ENCODE results near the gene ELAVL3. TPM values are rescaled to one million over a fixed set of nuclear protein-coding genes. Genes with fewer than 3 reads are reported as not detected.

Gene ELAVL3
- total and polyA plus RNA-seq, 2 of the 8 experiments (the other 6 are each of a cell fraction or from before 2014, with no cell fraction given): 0.80 to 1.0 TPM

DNA sequence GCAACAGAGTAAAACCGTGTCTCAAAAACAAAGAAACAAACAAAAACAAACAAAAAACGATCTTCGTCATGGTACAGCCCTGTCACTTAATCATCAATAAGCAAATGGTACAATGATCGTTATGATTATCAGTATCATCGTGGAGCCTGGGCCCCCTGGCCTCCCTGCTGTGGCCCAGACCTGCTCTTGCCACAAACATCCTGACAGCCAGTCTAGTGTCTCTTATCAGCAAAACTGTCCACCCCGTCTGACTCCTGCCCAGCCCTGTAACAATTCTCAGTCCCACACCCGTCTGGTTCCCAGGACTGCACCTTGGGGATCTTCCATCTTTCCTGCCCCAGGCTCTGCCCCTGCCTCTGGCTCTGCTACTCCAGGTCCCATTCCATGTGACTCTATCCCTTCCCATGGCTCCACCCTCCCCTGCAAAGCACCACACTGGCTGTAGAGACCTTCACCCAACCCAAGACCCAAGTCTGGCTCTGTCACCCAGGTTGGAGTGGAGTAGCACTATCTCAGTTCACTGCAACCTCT is 19.1 kb upstream of the ELAVL3 start:
- CTCF ChIA-PET (ENCODE audit: partially characterized antibody): interaction anchor here (0.6 to 1.4 kb wide), 2 partner anchors 46 to 1277 kb away, joined by 3 to 4 read pairs; no protein-coding TSS in a partner anchor
- Histone ChIP-seq H2AFZ (ENCODE audit: low read length) (no peak overlapping the region), H3K4me1 (replicated peaks in 1 of 4; ENCODE audit: control insufficient read depth in 3 of 4, insufficient read depth in 4 of 4, low read length in 3 of 4) (peaks cover 0 to 4% (median 2%) of the 10 kb centered on the region in 4 experiments; a peak in 3 of 7 replicates), H3K9ac (replicated peaks in 1 of 4; ENCODE audit: extremely low read depth in 1 of 4, low read depth in 3 of 4, low read length in 3 of 4) (no peak overlapping the region), H3K23ac (ENCODE audit: insufficient read length) (no peak overlapping the region), H2BK15ac (ENCODE audit: low read length) (no peak overlapping the region), H4K5ac (ENCODE audit: insufficient read length, low read depth, low read length) (no peak overlapping the region), H4K20me1 (replicated peaks in 1 of 2; ENCODE audit: control insufficient read depth in 1 of 2, insufficient read depth in 2 of 2, low read length in 2 of 2) (peaks cover 1 to 3% of the 10 kb centered on the region in 2 experiments), H3K56ac (replicated peaks; ENCODE audit: insufficient read length, low read depth, low read length) (no peak overlapping the region), H3K79me1 (ENCODE audit: low read depth, low read length) (peaks cover 4% of the 10 kb centered on the region), H3K79me2 (ENCODE audit: control insufficient read depth in 1 of 2, insufficient read depth in 2 of 2, low read length in 2 of 2) (no peaks in the 10 kb centered on the region; a peak in 1 of 4 replicates), H3K27me3 (replicated peaks in 1 of 4; ENCODE audit: control insufficient read depth in 3 of 4, extremely low read depth in 1 of 4, insufficient read depth in 3 of 4, low read length in 3 of 4) (no peaks in the 10 kb centered on the region), H3K27ac (ENCODE audit: low read depth, low read length) (no peak overlapping the region), H2BK20ac (ENCODE audit: low read length) (no peak overlapping the region), H3K9me3 (ENCODE audit: insufficient read depth in 2 of 2, low read depth in 1 of 2, low read length in 1 of 2) (no peaks in the 10 kb centered on the region), H3K36me3 (ENCODE audit: control insufficient read depth in 2 of 4, insufficient read depth in 4 of 4, low read length in 3 of 4) (peaks cover 0 to under 1% (median 0%) of the 10 kb centered on the region in 4 experiments; a peak in 1 of 8 replicates), H4K91ac (replicated peaks; ENCODE audit: insufficient read length, low read length) (no peak overlapping the region), H2BK12ac (ENCODE audit: low read depth, low read length) (no peak overlapping the region), H2AK5ac (ENCODE audit: low read depth, low read length) (no peak overlapping the region), H3K14ac (ENCODE audit: insufficient read length) (no peak overlapping the region), H3K4me2 (ENCODE audit: insufficient read depth in 1 of 2, low read depth in 2 of 2, low read length in 2 of 2) (no peak overlapping the region), H2BK5ac (ENCODE audit: low read depth, low read length) (no peak overlapping the region), H4K8ac (ENCODE audit: extremely low read depth, insufficient read depth, low read length) (no peak overlapping the region), H3K18ac (ENCODE audit: extremely low read depth, low read length) (no peak overlapping the region), H3K23me2 (ENCODE audit: low read depth, low read length) (no peaks in the 10 kb centered on the region), H3K4me3 (ENCODE audit: extremely low read depth in 1 of 4, insufficient read depth in 2 of 4, low read depth in 3 of 4, low read length in 4 of 4) (no peak overlapping the region), H3K4ac (replicated peaks; ENCODE audit: insufficient read length, low read depth, low read length) (no peak overlapping the region), H2BK120ac (replicated peaks; ENCODE audit: low read depth, low read length) (no peak overlapping the region)
- POLR2A ChIA-PET (ENCODE audit: partially characterized antibody): interaction anchor here (2.6 kb wide), 1 partner anchor 18 kb away, joined by 7 read pairs; no protein-coding TSS in a partner anchor
- no peak for DNase-seq (ENCODE audit: low read depth in 1 of 2, low spot score in 2 of 2)
- TF ChIP-seq, protein P1, sequence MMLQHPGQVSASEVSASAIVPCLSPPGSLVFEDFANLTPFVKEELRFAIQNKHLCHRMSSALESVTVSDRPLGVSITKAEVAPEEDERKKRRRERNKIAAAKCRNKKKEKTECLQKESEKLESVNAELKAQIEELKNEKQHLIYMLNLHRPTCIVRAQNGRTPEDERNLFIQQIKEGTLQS (IDR thresholded peaks at IDR 0.05; ENCODE audit: insufficient read depth, low read depth, low read length): no peak
- no peak for TF ChIP-seq CEBPB (IDR thresholded peaks at IDR 0.05; ENCODE audit: low read depth, low read length)
- TF ChIP-seq EGR1 (IDR thresholded peaks at IDR 0.05; ENCODE audit: borderline replicate concordance, low read depth, low read length): no peak
- TF ChIP-seq SIRT6 (IDR thresholded peaks at IDR 0.05; ENCODE audit: low read length): no peak
- TF ChIP-seq TEAD4 (IDR thresholded peaks at IDR 0.05; ENCODE audit: low read depth, low read length): no peak
- TF ChIP-seq, protein P2, sequence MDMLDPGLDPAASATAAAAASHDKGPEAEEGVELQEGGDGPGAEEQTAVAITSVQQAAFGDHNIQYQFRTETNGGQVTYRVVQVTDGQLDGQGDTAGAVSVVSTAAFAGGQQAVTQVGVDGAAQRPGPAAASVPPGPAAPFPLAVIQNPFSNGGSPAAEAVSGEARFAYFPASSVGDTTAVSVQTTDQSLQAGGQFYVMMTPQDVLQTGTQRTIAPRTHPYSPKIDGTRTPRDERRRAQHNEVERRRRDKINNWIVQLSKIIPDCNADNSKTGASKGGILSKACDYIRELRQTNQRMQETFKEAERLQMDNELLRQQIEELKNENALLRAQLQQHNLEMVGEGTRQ (IDR thresholded peaks at IDR 0.05; ENCODE audit: low read length): no peak
- TF ChIP-seq POLR2AphosphoS5 (IDR thresholded peaks at IDR 0.05; ENCODE audit: low read depth, low read length): no peak
- WGBS, 2 experiments (ENCODE audit: extremely low coverage in 1 of 2, insufficient coverage in 1 of 2, insufficient read length in 1 of 2, insufficient replicate concordance in 2 of 2, low coverage in 1 of 2, low lambda C conversion rate in 2 of 2, missing lambda C conversion rate in 1 of 2): 87% methylated on average over 7 of the region's 7 CpGs; no CpG with 5 or more reads in 1 of the 2 experiments
- FAIRE-seq: no peak
